SK-N-MC (cell line): Measurements from ENCODE around the gene TKTL1.

Source experiments
- EZH2 ChIP-seq: fragments of 200-600 bp; sonication (generic); IDR thresholded peaks from one replicate; pipeline ENCODE4 v1.6.1; 2017; ENCODE audit warnings: antibody characterized with exemption
- FOXP2 ChIP-seq: optimal IDR thresholded peaks from 2 replicates; pipeline ENCODE3; 2011; ENCODE audit warnings: mild to moderate bottlenecking, moderate library complexity; ENCODE audit not compliant: insufficient read depth; ENCODE audit errors: extremely low read length, control extremely low read depth

DNA sequence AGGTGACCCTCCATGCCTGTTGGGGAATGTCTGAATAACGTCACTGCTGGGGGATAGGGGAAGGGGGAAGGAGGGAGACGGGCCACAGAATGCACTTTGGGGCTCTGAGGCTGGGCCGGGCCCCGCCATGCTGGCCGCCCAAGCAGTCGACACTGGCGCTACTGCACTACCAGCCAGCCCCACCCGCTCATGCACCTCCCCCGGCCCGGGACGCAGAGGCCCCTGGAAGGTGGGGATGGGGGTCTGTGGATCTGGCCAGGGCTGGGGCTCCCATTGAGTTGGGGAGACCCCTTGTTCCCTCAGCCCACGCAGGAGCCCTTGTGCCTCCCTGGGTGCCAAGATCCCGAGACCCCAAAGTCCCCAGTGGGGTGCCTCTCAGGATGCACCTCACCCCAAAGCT, 61.0 kb downstream of the TKTL1 start:
- TF ChIP-seq FOXP2 (no peak), EZH2 (no peak)
